LoVo (cell line): ENCODE results near the gene ITGA6.
A peak's percentile ranks its signal among the peaks of the same experiment; 100 is the strongest.
"Not testable (repeated sequence)": the region's sequence is repeated elsewhere in the genome, so short reads cannot be mapped to it uniquely, and the experiment has no call there.

Experiments used
- DNase-seq: peaks from one replicate; pipeline ENCODE4 v3.0.0-alpha.2; 2016; ENCODE audit warnings: low spot score

The ITGA6 gene

DNA sequence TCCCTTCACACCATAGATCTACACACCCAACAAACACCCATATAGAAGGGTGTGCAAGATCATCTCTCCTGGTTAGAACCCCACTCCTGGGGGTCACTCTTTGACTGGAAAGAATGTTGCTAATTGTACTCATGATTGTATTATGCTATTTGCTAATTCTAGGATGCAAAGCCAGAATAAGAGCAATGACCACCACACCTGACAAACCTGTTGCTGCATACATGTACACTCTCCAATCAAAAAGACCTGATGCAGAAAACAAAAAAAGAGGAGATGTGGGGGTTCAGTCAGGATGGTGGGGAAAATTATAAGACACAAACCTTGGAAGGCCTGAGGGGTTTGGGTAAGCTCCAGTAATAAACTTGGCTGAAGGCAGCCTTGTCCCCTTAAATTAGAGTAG is 91.6 kb downstream of the ITGA6 start:
- no peak for DNase-seq

DNA sequence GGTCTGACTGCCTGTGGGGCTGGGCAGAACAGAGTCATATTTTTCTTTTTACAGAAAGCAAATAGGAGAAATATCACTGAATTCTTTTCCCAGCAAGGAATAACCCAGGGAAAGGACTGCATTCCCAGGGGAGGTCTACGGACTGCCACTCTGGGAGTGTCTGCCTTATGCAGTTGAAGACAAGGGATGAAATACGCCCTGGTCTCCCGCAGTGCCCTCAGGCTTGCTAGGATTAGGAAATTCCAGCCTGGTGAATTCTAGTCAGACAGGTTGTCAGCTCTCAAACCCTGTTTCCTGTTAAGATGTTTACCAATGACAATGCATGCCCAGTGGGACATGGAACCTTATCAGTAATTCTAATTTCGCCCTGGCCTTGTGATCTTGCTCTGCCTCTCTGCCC is 98.2 kb downstream of the ITGA6 start:
- DNase-seq, result no peak

DNA sequence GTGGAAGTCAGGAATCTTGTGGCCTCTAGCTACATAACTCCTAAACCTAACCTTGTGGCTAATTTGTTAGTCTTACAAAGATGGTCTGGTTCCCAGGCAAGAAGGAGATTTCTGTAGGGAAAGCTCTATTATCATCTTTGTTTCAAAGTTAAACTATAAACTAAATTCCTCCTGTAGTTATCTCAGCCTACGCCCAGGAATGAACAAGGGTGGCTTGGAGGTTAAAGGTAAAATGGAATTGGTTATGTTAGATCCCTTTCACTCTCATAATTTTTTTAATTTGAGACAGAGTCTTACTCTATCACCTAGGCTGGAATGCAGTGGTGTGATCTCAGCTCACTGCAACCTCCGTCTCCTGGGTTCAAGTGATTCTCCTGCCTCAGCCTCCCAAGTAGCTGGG is 103.9 kb downstream of the ITGA6 start:
- no peak for DNase-seq

DNA sequence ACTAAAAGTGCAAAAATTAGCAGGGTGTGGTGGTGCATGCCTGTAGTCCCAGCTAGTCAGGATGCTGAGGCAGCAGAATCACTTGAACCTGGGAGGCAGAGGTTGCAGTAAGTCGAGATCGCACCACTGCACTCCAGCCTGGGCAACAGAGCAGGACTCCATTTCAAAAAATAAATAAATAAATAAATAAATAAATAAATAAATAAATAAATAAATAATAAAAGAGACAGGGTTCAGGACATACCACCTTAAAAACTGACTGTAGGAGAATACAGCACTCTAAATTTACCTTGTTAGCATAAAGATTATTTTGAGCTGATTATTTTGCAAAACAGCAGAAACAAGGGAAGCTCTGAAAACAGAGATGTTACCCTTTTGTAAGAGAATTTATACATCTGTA is 105.1 kb downstream of the ITGA6 start:
- DNase-seq, result not testable (repeated sequence)

DNA sequence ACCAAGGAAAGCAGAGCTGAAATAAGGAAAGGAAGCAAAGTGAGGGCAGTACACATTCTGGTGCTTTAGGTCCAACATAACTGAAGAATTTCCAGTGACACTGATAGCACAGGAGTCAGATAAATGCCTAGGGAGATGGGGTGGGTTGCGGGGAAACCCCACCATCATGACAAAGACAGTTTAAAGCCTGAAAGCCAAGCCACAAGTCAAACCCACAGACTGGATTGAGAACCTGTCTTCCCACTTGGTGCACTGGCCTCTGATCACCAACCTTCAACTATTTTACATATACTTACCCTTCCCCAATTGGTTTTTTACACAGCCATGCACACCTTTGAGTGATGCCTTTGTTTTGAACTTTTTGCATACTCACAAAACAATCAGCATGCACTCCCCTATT is 106.3 kb downstream of the ITGA6 start:
- no peak for DNase-seq

DNA sequence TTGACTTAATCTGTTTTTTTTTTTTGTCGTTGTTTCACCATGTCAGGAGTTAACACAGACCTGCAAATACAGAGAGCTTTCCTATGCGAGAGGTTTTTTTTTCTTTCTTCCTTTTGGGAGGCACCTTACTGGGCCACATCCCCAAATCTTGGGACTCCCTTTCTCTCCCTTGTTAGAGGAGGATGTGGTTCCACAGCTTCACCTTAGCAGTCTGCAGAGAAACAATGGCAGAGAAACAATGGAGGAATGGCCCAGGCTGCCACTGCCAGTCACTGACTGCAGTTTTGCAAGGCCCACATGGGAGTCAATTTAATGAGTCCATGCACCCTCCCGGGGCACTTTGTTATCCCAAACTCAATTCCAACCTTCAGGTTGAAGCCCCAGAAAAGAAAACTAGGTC is 107.7 kb downstream of the ITGA6 start:
- no peak for DNase-seq

DNA sequence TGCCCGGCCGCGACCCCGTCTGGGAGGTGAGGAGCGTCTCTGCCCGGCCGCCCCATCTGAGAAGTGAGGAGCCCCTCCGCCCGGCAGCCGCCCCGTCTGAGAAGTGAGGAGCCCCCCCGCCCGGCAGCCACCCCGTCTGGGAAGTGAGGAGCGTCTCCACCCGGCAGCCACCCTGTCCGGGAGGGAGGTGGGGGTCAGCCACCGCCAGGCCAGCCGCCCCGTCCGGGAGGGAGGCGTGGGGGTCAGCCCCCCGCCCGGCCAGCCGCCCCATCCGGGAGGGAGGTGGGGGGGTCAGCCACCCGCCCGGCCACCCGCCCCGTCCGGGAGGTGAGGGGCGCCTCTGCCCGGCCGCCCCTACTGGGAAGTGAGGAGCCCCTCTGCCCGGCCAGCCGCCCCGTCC is 110.5 kb downstream of the ITGA6 start:
- DNase-seq, result not testable (repeated sequence)

DNA sequence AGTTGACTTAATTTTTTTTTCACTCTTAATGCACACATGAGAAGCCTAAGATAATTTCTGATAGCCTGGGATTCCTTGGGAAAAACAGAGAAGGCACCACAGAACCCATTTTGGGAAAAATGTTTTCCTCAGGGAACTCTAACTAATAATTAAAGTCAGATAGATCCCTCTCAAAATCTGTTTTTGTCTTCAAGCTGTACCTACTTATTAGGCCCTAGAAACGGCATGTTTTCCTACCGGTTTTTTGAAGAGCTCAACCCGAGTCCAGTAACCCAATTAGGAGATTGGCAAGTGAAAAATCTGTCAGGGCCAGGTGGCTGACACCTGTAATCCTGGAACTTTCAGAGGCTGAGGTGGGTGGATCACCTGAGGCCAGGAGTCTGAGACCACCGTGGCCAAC is 112.4 kb downstream of the ITGA6 start:
- no peak for DNase-seq

DNA sequence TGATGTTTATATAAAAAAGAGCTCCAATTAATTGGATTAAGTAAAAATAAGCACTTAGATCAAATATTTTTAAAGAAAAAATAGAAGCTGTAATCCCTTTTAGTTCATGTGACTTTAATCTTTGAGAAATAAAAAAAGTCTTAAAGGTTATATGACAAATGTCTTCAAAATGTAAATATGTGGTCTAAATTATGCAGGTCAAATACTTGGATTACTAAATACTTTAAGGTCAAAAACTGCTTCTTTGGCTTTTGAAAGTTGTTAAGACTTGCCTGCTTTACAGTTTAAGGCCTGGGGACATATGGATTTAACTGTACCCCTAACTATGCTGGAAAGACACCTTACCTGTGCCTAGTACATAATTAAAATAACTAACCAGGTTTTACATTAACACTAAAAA is 113.0 kb downstream of the ITGA6 start:
- DNase-seq, result no peak

DNA sequence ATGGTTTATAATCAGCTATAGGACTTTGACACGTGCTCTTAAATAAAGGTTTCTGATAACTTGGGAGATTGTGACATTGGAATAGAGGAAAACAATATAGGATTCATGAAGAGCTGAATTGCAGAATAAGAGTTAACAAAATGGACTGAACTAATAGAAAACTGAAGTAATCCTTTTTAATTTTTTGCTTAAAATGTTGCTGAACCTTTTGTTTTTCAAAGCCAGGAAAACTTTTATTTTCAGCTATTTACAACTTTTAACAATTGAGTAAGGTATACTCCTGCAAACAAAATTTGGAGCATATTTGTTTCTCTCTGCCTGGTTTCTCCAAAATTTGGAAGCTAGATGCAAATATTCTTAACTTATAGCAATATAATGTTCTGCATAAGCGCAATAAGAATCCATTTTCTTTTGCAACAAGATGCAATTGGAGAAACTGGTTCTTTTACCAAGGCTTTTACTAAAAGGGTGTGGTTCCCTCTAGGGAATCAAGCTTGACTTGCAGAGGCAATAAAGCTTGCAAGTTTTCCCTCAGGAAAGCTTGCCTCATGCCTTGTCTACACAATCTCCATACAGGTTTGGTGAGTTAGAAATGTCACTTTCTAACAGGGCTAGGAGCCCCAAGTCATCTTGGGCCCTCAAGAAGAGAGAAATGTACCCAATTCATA is 118.2 kb downstream of the ITGA6 start:
- peak; percentile 55 for DNase-seq

DNA sequence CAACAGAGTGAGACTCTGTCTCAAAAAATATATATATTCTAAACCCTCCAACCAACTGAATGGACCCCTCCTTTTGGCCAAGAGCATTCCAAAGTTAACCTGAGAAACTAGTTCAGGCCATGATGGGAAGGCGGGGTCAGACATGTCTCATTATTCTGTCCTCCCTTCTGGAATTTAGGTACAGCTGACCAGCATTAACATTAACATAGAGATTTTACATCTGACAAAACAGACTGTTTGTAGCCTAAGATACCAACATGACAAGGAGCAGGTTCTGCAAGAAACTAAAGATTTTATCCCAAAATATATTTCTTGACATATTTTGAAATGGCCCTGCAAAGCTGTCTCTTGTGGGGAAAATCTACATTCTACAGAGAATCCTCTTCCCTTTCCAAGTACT is 121.7 kb downstream of the ITGA6 start:
- DNase-seq, result no peak

DNA sequence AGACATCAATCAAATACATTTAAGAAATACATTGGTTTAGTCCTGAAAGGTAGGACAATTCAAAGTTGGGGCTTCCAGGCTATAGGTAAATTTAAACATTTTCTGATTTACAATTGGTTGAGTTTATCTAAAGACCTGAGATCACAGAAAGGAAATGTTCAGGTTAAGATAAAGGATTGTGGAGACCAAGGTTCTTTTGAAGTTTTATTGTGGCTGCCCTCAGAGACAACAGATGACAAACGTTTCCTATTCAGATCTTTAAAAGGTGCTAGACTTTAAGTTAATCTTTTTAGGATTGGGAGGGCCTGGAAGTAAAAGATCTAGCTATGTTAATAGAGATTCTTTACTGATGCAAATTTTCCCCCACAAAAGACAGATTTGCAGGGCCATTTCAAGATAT is 122.4 kb downstream of the ITGA6 start:
- not testable (repeated sequence) for DNase-seq

DNA sequence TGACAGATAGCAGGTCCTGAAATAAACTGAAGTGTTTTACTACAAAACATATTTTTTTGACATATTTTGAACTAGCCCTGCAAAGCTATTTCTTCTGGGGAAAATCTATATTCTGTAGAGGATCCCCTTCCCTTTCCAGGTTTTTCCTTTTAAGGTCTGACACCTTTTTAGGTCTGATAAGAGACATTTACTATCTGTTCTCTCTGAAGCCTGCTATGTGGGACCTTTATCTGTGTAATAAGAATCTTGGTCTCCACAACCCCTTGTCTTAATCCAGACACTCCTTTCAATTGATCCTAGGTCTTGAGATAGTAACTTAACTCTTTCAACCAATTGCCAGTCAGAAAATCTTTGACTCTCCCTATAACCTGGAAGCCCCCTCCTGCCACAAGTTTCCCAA is 123.0 kb downstream of the ITGA6 start:
- DNase-seq, result no peak

DNA sequence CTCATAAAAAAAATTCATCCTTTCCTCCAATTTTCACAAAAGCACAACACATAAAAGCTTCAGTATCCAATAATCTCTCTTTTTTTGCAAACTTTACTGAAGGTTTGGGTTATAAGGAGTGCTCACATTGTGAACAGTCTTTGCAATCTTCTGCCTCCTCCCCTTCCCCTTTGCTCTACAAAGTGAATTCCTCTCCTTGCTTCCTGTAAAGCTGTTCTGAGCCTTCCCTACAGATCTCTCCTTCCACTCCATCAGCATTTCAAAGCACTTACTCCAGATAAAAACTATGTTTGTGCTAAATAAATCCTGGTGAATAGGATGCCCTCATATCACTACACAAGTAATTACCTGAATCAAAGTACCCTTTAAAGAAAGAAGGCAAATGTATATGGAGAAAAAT is 123.9 kb downstream of the ITGA6 start:
- DNase-seq, result no peak

DNA sequence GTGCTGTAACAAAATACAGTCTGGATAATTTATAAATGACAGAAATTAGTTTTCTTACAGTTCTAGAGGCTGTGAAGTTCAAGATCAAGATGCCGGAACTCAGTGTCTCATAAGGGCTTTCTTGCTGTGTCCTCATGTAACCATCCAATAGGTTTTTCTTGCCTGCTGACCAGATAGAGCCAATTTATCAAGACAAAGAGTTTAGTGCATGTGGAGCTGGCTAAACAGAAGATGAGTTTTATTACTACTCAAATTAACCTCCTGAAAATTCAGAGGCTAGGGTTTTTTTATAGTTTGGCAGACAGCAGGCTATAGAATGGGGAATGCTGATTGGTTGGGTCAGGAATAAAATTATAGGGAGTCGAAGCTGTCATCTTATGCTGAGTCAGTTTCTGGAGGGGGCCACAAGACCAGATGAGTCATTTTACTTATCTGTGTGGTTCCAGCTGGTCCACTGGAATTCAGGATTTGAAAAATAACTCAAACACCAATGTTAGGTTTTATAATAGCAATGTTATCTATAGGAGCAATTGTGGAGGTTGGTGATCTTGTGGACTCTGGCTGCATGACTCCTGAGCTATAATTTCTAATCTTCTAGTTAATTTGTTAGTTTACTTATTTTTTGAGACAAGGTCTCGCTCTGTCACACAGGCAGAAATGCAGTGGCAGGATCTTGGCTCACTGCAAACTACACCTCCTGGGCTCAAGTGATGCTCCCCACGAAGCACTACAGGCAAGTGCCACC is 125.3 kb downstream of the ITGA6 start:
- DNase-seq, result no peak

DNA sequence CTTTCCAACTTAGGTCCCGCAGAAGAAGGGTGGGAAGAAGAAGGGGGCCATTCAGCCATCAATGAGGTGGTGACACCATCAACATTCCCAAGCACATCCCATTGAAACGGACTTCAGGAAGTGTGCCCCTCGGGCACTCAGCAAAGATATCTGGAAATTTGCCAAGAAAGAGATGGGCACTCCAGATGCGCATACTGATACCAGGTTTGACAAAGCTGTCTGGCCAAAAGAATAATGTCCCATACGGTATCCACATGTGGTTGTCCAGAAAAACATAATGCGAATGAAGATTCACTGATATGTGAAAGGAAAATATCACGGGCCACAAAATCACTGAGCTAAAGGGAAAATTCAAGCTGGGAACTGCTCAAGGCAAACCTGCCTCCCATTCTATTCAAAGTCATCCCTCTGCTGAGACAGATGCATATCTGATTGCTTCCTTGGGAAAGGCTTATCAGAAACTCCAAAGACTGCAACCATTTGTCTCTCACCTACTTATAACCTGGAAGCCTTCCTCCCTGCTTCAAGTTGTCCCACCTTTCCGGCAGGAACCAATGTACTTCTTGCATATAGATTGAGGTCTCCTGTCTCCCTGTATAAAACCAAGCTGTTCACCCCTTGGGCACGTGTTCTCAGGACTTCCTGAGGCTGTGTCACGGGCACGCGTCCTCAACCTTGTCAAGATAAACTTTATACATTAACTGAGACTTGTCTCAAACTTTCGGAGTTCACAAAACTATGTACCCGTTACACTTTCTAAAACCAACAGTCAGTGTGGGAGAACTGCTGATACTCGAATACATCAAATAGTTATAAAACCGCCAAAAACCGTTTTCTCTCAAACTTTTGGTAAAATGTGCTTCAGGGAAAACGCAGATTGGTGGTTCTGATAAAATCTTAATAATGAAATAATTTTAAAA is 127.2 kb downstream of the ITGA6 start:
- DNase-seq, result no peak

DNA sequence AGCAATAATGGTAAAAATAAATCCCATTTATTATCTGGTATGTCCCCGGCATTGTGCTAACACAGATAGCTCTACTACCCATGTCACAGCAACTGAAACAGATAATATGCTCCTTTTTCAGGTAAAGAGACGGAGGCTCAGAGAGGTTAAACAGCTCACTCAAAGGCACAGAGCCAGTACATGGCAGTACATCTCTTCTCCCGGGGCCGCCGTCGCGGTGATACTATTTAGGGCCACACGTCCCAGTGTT is 127.8 kb downstream of the ITGA6 start:
- no peak for DNase-seq
